ENCODE results near the gene MAB21L4.

The MAB21L4 gene

DNA sequence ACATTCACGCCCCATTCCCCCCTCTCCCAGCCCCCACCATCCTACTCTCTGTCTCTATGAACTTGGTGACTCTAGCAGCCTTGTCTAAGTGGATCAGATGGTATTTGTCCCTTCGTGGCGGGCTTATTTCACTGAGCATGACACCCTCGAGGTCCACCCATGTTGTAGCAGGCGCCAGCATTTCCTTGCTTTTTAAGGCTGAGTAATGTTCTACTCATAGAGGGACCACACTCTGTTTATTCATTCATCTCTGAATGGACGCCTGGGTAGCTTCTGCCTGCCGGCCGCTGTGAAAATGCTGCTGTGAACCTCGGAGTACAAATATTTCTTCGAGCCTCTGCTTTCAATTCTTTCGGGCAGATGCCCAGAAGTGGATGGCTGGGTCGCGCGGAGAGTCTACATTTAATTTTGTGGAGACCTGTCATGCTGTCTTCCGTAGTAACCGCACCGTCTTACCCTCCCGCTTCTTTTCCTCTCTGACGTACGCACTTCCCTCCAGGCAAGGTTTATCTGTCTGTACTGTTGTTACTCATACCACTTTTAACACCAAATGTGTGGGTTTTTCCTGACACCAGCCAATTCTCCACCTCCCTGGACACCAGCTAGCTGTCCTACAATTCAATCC, 15.8 kb upstream of the MAB21L4 start:
- no peak for DNase-seq

DNA sequence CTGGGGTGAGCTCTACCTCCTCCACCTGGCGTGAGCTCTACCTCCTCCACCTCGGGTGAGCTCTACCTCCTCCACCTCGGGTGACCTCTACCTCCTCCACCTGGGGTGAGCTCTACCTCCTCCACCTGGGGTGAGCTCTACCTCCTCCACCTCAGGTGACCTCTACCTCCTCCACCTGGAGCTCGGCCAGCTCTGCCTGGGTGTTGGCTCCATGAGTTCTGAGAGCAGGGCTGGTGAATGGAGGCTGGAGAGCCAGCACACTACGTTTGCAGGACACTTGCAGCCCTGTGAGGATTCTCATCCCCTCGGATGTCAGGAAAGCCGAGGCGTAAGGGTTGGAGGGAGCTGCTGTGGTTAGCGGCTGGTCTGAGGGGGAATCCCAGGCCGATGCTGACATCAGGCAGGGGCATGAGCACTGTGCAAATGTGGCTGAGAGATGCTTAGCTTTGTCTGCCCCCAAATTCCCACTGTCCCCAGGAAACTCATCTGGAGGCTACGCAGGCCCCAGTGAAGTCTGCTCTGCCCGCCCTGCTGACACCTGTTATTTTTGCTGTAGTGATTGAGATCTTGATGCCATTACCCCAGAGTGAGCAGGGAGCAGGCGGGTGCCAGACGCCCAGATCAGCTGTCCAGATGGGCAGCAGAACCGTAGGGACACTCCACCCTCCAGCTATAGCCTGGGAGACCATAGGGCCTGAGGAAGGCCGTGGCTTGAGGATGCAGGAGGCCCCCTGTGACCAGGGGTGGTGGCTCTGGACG, 13.4 kb upstream of the MAB21L4 start:
- no peak for DNase-seq

DNA sequence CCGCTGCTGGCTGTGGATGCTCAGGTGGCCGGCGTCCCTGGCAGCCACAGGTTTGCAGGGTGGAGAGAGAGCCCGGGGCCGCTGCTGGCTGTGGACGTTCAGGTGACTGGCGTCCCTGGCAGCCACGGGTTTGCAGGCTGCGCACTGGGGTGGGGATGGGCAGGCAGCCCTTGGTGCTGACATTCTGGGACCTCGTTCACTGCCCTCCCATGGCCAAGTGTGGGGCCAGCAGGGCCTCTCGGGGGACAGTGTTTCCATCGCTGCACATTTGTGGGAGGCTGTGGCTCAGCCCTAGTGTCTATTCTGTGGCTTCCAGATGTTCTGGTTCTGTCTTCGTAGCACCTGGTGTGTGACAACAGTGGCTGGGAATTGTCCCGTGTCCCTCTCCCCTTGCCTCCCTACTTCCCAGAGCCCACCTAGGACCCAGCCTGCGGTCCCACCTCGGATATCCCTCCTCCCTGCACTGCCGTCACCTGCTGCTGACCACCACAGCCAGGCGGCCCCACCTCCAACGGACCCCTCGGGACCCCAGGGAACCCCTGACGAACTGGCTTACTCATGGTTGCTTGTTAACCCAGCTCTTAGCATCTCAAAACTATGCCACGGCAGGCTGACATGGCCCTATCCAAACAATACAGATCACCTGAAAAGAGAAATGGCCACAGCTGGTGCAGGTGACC, 11.1 kb upstream of the MAB21L4 start:
- no peak for DNase-seq

DNA sequence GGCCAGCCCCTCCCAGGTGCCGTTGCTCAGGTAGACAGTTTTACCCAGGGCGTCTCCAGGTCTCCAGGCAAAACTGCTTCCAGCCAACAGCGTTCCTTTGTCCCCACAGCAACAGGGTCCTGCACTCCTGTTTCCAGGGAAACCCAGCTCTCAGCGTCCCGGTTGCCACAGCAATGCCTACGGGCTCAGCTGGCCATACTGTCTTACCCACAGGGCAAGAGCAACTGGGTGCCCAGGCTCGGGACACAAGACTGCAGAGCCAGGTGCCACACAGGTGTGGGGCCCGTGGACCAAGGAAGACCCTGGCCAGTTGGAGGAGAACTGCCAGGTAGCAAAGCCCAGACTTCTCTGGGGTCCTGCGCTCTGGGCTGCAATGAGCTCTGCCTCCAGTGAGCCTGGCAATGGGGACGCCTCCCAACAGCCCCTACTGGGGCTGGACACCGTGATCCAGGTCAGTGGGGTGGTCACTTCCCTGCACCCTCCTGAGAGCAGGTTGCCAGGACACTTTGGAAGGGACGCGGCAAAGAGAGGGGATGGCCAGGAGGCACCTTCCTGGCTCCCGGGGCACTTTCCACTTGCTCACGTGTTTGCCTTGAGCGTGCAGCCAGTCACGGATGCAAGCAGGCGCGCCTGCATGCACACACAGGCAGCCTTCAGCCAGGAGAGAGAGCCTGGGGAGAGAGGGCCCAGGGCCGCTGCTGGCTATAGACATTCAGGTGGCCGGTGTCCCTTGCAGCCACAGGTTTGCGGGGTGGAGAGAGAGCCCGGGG, 10.4 kb upstream of the MAB21L4 start, which contains the start of gene CROCC2:
Gene CROCC2 (plus strand): TSS at position 196 of the 770 bp plus-strand sequence. CDS start 178 bp downstream, at position 374.
- no peak for DNase-seq

DNA sequence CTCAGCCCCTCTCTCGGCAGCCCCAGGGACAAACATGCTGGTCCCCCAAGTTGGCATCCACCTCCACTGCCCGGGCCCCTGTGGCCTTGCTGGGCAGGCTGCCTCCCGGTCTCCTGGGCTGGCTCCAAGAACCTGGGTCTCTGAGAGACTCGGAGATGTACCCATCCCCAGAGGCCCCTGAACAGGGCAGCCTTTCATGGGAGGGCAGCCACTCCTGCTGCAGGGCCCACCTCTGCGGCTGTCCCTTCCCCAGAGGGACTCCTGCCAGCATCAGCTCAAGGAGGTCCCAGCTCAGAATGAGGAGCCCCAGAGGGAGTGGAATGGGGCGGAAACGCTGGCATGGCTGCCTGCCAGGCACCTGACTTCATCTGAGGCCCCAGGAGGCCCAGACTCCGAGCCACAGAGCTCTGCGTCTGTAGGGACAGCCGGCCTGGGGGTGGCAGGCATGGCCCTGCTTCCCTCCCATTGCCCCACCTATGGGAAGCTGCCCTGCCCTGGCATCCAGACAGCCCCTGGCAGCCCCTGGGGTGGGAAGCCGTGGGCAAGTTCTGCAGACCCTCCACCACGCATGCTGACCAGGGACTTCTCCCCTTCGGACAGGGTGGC, 9.3 kb upstream of the MAB21L4 start:
- DNase-seq: no peak

DNA sequence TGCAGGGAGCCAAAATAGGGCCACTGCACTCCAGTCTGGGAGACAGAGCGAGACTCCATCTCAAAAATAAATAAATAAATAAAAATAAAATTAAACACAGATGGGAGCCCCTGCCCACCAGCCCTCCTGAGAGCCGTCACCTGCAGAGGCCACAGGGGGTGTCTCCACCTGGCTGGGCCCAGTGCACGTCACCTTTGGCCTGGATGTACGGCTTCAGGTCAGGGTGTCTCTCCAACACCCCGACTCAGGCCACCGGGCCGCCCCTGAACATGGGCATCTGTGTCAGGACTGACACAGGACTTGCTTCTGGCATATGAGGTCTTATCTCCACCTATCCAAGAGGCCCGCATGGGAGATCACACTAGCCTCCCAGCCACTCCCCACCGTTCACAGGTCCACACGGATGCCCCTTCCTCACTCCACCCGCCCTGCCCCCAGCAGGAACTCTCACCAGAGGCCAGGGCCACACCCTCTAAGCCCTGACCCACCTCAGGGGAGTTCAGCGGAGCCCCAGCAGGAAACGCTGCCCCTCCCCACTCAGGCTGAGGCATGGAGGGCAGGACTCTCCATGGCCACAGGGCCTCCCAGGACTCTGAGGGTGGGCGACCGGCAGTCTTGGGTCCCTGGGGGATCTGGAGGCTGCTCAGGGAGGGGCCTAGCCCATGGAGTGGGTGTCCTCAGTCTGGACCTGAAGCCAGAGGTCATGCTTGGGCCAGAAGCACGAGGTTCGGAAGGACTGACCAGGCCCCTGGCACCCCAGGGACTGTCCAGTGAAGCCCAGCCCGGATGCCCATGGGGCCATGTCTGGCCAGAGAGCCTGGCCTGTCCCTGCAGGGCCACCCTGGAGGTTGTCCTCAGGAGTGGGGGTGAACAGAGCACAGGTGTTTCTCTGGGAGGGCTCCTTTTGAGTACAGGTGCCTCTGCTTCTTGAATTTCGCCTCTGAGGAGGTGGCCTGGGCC, 8.5 kb upstream of the MAB21L4 start:
- DNase-seq: no peak

DNA sequence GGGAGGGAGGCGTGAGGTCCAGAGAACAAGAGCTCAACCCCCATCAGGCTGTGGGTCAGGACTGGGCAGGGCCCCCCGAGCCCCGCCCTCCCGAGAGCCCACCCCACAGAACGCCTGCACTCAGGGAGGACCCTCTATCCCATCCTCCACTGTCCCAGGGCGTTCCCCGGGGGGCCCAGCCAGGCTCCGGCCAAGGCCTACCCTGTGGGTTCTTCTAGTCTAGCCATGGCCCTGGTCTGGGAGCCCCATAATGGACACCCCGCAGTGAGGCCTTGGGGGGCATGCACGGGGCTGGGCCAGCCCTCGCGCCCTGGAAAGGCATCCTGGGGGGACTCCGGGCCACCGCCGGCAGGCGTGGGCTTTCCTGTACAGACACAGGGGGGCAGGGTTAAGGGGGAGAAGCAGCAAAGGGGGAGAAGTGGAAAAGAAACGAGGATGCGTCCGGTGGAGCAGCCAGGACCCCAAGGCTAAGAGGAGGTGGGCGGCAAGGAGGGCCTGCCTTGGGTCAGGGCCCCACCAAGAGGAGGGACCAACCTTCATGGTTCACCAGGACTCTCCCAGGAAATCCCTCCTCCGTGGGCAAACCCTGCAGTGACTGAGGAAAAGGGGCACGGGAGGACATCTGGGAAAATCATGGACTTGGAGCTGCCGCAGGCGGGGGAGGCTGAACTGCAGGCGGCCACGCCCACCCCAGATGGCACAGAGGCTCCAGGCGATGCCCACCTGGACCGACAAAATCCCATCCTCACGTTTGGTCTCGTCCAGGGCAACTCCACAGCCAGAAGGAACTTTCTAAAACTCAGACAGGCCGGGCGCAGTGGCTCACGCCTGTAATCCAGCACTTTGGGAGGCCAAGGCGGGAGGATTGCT, 7.5 kb upstream of the MAB21L4 start:
- DNase-seq: no peak

DNA sequence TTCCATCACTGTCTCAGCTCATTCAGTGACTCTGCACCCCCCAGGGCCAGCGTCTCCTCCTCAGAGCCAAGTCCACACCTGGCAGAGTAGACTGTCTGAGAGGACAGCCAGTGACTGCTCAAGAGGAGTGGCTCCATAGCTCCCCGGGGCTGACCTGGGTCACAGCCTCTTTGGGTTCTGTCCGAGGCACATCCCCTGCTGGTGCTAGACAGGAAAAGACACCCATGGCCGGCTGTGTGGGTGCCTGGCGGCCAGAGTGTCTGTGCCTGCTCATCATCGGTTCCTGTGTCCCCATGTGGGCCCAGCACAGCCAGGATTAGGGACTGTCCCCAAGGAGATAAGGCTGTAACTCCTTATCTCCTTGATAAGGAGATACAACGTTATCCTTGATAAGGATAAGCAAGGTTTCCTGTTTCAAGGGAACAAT, 6.7 kb upstream of the MAB21L4 start:
- no peak for DNase-seq

DNA sequence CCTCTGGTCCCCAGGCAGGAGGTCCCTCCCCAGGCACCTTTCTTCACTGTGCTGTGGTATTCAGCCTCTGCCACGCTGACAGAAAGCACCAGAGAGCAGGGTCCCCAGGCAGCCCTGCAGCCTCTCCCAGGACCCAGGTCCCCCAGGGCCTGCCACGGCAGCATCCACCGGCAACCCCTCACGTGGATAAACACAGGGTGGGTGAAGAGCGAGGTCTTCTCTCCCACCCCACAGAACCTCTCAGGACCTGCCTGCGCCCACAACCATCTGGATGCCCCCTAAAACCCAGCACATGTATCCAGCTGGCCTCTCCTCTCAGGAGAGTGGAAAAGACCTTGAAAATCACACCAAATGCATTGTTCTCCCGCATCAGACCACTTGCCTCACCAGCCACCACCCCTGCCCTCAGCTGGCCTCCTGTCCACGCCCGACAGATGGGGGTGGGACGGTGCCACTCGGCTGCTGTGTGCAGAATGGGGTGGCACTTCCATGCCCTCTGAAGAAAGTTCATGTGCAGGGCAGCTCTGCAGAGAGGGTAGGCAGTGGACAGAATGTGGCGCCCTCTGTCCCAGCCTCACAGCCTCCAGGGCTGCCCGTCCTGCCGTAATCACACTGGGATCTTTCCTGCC, 6.1 kb upstream of the MAB21L4 start:
- DNase-seq: no peak

DNA sequence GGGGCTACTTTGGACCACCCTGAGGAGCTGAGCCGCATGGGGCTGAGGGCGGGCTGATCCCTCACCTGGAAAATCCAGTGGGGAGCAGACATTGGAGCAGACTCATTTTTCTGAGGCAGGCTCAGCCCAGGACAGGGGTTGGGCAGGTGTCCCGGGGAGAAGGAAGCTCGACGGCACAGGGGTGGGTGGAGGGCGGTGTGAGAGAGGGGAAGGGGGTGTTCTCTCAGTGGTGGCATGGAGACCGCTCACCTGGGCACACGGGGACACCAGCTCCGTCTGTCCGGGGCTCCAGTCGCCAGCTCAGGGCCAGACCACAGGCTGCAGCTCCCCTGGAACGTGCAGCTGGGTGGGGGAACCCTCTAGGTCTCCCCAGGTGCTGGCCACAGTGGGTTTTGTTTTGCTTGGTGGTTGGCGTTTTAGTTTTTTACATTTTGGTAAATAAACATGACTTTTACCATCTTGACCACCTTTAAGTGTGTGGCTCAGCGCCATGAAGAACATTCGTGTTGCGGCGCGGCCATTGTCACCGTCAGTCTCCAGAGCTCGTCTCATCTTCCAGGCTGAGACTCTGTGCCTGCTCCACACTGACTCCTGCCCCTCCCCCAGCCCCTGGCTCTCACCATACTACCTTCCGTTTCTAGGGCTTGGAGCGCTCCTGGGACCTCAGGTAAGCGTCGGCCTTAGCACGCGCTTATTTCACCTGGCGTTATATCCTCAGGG, 4.3 kb upstream of the MAB21L4 start:
- no peak for DNase-seq

DNA sequence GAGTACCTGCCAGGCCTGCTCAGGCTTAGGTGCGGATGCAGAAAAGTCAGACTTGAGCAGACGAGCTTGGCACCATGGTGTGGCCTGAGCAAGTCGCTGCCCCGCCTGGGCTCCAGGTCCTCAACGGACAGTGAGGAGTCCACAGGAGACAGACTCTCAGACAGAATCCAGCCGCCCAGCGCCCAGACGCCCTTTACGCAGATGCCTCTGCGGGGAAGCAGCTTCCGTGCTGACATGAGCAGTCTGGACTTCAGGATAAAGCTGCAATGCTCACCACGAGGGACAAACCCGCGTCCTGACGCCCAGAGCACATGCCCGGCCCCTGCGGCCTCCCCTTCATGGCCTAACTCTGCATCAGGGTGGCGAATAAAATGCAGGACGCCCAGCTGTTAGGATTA, 3.5 kb upstream of the MAB21L4 start:
- DNase-seq: no peak

DNA sequence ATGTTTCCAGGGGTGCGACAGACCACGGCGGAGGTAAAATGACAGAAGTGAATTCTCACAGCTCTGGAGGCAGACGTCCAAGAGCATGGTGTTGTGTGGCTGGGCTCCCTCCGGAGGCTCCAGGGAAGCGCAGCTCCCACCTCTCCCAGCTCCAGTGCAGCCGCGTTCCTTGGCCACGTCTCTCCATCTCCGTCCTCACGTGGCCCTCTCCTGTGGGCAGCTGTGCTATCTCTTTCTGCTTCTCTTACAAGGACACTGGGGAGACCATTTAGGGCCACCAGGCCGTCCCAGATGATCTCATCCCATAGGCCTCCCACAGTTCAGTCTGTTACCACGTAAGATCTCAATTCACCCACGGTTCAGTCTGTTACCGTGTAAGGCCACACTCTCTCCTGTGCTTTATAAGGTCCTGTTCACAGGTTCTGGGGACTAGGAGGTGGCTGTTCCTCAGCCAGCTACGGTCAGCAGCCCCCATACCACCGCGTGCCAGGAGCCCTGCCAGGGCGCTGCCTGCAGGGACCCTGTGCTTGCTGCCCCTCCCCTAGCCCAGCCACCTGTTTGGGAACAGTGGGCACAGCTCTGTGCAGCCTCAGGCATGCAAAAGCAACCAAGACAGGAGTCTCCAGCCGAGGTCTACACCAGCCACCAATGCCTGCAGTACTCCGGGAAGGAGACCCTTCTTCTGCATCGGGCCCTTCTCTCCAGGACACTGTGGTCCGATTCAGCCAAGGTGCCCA, 2.9 kb upstream of the MAB21L4 start:
- no peak for DNase-seq

DNA sequence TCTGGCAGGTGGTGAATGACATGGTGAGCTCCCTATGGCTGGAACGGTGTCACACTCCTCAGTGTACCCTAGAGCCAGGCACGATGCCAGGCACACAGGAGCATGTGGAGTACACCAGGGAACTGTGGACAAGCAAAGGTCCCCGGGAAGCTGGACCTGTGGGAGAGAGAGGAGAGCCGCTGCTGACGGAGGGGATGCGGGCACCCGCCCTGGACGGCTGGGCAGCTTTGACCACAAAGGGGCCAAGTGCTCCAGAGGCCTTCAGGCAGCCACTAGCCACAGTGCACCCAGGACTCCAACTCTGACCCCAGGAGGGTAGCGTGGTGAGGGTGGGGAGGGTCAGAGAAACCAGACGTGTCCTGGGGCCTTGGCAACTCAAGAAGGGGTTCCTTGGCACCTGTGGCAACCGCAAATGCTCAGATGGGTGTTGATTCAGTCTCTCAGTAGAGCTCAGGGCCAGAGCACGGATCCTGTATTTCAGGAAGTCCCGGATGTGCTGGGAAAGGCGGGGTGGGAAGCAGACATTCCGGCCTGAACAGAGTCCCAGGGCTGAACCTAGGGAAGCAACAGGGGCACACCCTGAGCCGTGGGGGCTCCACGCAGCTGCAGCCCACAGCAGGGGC, 2.3 kb upstream of the MAB21L4 start:
- no peak for DNase-seq

DNA sequence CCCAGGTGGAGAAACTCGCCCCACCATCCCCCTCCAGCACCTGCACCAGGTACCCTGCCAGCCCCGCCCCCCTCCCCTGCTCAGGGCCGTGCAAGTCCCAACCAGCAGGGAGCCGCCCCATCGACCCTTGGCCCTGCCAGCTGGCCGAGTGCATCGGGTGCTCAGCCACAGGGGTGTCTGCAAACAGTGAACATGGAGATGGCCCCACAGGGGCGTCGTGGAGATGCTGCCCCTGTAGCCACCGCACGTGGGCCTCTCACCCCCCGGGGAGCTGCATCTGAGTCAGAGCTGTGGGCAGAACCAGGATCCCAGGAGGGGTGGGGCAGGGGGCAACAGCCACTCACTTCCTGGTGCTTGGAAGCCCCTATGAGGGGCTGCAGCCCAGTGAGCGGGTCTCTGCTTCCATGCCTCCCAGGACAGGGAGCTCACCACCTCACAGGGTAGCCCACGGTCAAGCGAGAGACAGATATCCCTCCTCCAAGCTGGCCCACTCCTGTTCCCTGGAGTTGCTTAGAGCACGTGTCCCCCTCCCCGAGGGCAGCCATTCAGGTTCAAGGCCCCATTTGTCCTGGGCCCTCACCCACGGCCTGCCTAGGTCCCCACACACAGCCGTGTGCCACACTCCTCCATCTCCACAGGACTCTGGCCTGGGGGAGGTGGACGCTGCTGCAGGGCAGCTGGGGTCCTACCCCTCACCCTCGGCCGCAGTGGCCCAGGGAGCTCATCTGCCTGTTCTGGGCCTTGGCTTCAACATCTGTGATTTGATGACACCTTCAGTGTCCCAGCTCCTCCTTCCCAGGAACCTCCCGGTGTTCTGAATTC, 1.1 kb upstream of the MAB21L4 start:
- no peak for DNase-seq

DNA sequence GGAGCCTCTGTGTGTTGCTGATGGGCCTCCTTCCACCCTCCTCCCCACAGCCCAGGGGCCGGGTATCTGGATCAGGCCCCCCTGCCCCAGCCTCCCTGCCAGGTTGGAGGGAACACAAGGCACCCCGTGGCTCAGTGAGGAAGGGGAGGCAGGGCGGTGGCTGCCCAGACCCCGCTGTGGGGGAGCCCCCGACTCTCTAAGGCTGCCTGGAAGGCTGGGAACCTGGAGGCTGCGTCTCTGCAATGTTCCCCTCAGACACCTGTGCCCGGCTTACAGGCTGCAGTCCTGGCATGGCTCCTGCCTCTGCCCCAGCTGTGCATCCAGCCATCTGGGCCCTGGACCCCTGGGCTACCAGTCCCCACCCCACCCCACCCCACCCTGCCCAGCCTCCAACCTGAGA, 438 bp upstream of the MAB21L4 start:
- no peak for DNase-seq

DNA sequence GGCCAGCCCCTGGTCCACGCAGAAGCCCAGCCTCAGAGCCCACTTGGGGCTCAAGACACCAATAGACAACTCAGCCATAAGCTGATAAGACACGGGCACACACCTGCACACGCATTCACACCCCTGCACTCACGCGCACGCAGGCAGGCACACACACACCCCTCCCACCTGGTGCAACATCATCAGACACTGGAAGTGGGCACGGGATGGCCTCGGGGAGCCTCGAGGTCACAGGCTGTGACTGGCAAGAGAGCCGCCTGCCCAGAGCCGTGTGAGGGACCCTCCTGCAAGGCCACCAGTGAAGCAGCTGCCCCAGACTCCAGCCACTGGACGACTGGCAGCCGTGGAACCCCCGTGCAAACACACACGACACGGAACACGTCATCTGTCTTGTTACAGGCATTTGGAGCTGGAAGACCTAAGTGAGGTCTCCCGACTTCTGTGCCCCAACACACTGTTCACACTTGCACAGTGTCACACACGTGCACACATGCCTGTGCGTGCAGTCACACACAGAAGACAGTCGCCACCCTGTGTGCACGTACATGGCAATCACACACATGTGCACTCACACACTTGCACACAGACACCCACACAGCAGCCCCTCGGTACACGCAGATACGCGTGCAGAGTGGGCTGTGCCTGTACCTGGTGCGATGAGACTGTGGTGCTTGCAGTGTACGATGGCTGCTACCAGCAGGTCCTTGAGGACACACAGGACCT, 959 bp downstream of the MAB21L4 start:
- DNase-seq: no peak

DNA sequence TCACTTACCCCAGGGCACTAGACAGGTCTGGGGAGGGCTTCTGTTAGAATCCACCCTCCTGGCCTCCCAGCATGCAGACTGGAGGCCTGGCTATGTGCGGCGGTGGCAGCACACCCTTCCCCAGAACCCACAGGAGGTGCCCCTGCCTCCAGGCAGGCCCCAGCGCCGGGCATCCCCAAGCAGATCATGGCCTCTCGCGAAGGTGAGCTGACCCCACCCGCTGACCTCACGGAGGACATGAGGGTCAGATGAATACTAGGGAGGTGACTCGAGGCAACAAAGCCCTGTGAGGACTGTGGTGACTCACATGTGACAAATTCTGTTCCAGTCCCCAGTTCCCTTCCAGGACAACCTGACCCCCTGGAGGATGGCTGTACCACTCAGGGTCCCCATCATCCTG, 1.9 kb downstream of the MAB21L4 start:
- no peak for DNase-seq

Data from CD4-positive, alpha-beta T cell treated with Interleukin-4 for 1 hour (primary cell).